Transverse colon (tissue), 4 donors: ENCODE measurements around the gene TTLL9.

ENCODE experiments used
- POLR2A ChIP-seq: fragments of 450-650 bp; IDR thresholded peaks from one replicate; pipeline ENCODE4 v1.6.1; 2016; ENCODE audit warnings: antibody characterized with exemption, mild to moderate bottlenecking, moderate library complexity
- POLR2AphosphoS5 ChIP-seq, 3 donors: sonication (generic); formaldehyde crosslinking; IDR thresholded peaks; one replicate each; pipeline ENCODE4 v1.6.1; 2016; ENCODE audit warnings: antibody characterized with exemption in 3 of 3
- TF ChIP-seq, protein P1 (sequence below), 5 experiments: fragments of 200-600 bp in 3 of 5; fragments of 450-650 bp in 2 of 5; sonication (generic) in 3 of 5; IDR thresholded peaks; 1 replicate in 2 of 5; 2 replicates in 3 of 5; pipeline ENCODE4 v1.5.1; 2016 to 2017; ENCODE audit warnings: antibody characterized with exemption in 5 of 5, inconsistent platforms in 3 of 5, mild to moderate bottlenecking in 2 of 5, moderate library complexity in 1 of 5

DNA sequence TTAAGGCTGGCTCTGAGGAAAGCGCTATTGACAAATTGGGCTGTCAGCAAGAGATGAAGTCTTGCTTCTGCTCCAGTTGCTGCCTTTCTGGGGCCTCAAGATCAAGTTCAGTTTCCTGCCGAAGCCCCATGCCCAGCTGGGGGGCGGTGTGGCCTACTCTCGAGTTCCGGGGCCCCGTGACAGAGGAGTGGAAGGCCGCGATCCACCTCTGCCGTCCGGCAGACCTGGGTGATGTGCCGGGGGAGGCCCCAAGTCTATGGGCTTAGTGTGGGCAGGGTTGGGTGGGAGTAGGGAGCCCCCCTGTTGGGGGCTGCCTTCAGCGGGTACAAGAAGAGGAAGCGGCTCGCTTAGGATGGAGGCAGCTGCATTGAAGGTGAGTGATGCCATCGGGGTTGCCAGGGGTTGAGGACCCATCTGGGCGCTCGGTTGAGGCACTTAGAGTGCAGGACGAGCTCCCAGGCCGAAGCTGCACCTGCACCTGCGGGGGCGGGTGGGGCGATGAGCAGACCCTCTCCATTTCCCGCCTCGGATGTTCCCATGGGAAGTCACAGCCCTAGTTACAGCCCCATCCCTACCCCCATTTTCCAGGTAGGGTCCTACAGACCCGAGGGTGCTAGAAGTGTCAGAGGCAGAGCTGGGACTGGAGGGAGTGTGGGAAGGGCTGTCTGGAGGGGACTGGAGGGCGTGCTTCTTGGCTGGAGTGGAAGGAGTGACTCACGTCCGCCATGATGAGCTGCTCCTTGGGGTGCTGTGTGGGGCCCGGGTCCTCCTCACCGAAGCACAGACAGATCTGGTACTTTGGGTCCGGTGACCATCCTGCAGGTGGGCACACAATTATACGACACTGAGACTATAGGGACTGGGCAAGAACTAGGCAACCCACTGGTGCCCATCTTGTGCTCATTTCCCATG, 22.1 kb upstream of the TTLL9 start:
- TF ChIP-seq, protein P1, sequence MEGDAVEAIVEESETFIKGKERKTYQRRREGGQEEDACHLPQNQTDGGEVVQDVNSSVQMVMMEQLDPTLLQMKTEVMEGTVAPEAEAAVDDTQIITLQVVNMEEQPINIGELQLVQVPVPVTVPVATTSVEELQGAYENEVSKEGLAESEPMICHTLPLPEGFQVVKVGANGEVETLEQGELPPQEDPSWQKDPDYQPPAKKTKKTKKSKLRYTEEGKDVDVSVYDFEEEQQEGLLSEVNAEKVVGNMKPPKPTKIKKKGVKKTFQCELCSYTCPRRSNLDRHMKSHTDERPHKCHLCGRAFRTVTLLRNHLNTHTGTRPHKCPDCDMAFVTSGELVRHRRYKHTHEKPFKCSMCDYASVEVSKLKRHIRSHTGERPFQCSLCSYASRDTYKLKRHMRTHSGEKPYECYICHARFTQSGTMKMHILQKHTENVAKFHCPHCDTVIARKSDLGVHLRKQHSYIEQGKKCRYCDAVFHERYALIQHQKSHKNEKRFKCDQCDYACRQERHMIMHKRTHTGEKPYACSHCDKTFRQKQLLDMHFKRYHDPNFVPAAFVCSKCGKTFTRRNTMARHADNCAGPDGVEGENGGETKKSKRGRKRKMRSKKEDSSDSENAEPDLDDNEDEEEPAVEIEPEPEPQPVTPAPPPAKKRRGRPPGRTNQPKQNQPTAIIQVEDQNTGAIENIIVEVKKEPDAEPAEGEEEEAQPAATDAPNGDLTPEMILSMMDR (IDR thresholded peaks at IDR 0.05) = no peak
- no peak for TF ChIP-seq POLR2AphosphoS5 (IDR thresholded peaks at IDR 0.05)
- no peak for TF ChIP-seq POLR2A
